HG03457 (cell line): ENCODE data around the gene LMBR1.
"Not testable (repeated sequence)": the region's sequence is repeated elsewhere in the genome, so short reads cannot be mapped to it uniquely, and the experiment has no call there.

Source experiments
- ATAC-seq: cut with Tn5 transposase; IDR thresholded peaks from one replicate; pipeline ENCODE4 v1.9.1; 2021; ENCODE audit warnings: moderate number of reproducible peaks; ENCODE audit not compliant: unreplicated experiment

LMBR1 gene

GRCh38 chr7:156702399-156702798 lies 190.6 kb downstream of the LMBR1 start:
- no peak for ATAC-seq

GRCh38 chr7:156701787-156702186 lies 191.2 kb downstream of the LMBR1 start:
- not testable (repeated sequence) for ATAC-seq

GRCh38 chr7:156698512-156698911 lies 194.5 kb downstream of the LMBR1 start:
- ATAC-seq, result not testable (repeated sequence)

- not testable (repeated sequence) for ATAC-seq
Observed at GRCh38 chr7:156697283-156697682, 195.7 kb downstream of the LMBR1 start.

- ATAC-seq, result no peak
Observed at GRCh38 chr7:156693627-156694026, 199.4 kb downstream of the LMBR1 start.

- ATAC-seq, result no peak
Observed at GRCh38 chr7:156692849-156693248, 200.1 kb downstream of the LMBR1 start.

- no peak for ATAC-seq
Observed at GRCh38 chr7:156691764-156692163, 201.2 kb downstream of the LMBR1 start.

- ATAC-seq, result no peak
Observed at GRCh38 chr7:156684661-156685060, 208.3 kb downstream of the LMBR1 start.

- ATAC-seq, result no peak
Observed at GRCh38 chr7:156684251-156684650, 208.7 kb downstream of the LMBR1 start.

- no peak for ATAC-seq
Observed at GRCh38 chr7:156682928-156683327, 210.1 kb downstream of the LMBR1 start.

- no peak for ATAC-seq
Observed at GRCh38 chr7:156680281-156680680, 212.7 kb downstream of the LMBR1 start.

GRCh38 chr7:156677374-156678054 lies 215.5 kb downstream of the LMBR1 start:
- ATAC-seq, result no peak

GRCh38 chr7:156676263-156676662 lies 216.7 kb downstream of the LMBR1 start:
- no peak for ATAC-seq

- ATAC-seq, result no peak
Observed at GRCh38 chr7:156675721-156676120, 217.3 kb downstream of the LMBR1 start.

GRCh38 chr7:156673902-156674301 lies 219.1 kb downstream of the LMBR1 start:
- ATAC-seq, result no peak

- no peak for ATAC-seq
Observed at GRCh38 chr7:156673454-156673853, 219.5 kb downstream of the LMBR1 start.

- no peak for ATAC-seq
Observed at GRCh38 chr7:156669035-156669828, 223.8 kb downstream of the LMBR1 start.

- no peak for ATAC-seq
Observed at GRCh38 chr7:156668130-156668741, 224.7 kb downstream of the LMBR1 start.

GRCh38 chr7:156667110-156667426 lies 225.9 kb downstream of the LMBR1 start:
- no peak for ATAC-seq

- no peak for ATAC-seq
Observed at GRCh38 chr7:156666368-156667109, 226.4 kb downstream of the LMBR1 start.

- no peak for ATAC-seq
Observed at GRCh38 chr7:156665101-156665500, 227.9 kb downstream of the LMBR1 start.
